ENCODE results near the gene AOAH.

DNA sequence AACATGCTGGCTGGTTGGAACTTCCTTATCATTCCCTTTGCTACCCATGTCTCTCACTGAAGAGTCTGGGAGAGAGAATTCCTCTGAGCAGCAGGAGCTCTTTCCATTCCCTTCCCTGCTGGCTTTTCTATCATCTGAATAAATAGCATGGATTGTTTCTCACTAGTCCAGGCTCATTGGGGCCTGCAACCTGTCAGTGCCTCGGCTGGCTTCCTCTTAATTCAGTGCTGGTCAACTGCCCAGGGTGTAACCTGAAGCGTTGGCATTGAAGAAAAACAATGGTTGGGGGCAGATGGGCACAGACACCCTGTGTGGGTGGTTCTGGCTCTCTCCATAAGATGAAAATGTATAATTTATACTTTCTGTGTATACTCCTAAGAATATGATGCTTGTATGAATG, 179.0 kb downstream of the AOAH start:
- TF ChIP-seq, protein P1, sequence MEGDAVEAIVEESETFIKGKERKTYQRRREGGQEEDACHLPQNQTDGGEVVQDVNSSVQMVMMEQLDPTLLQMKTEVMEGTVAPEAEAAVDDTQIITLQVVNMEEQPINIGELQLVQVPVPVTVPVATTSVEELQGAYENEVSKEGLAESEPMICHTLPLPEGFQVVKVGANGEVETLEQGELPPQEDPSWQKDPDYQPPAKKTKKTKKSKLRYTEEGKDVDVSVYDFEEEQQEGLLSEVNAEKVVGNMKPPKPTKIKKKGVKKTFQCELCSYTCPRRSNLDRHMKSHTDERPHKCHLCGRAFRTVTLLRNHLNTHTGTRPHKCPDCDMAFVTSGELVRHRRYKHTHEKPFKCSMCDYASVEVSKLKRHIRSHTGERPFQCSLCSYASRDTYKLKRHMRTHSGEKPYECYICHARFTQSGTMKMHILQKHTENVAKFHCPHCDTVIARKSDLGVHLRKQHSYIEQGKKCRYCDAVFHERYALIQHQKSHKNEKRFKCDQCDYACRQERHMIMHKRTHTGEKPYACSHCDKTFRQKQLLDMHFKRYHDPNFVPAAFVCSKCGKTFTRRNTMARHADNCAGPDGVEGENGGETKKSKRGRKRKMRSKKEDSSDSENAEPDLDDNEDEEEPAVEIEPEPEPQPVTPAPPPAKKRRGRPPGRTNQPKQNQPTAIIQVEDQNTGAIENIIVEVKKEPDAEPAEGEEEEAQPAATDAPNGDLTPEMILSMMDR (IDR thresholded peaks at IDR 0.05), result no peak
- TF ChIP-seq POLR2A (IDR thresholded peaks at IDR 0.05) (no peak), POLR2AphosphoS5 (IDR thresholded peaks at IDR 0.05; ENCODE audit: insufficient read depth in 1 of 2, low read depth in 1 of 2) (no peak)
